K562 (cell line): Measurements from ENCODE around the gene PLXNB3. TPM values are rescaled to one million over a fixed set of nuclear protein-coding genes. Genes with fewer than 3 reads are reported as not detected.

Source experiments
- ATAC-seq: fragments of 200-7000 bp; cut with Tn5 transposase; 3 replicates; pipeline ENCODE4 v1.9.1; 2020; ENCODE audit warnings: moderate library complexity
- BruUV-seq: library from RNA; stranded (reverse); fragments of 400-500 nt; replicated peaks from 2 replicates; lab custom pipeline; 2021; lab: Mats Ljungman, UMichigan
- CTCF ChIA-PET: fragments of 300-600 bp; formaldehyde crosslinking; extraction: SDS; loops from one replicate; lab custom pipeline; 2021; ENCODE audit warnings: low intra/inter-chr PET ratio; lab: Yijun Ruan, JAX
- POLR2A ChIA-PET: fragments of 300-600, 350-650 bp; sonication (Branson Sonifier 250); formaldehyde crosslinking; extraction: SDS; loops from one replicate; lab custom pipeline; 2021; ENCODE audit warnings: antibody characterized with exemption, inconsistent platforms; lab: Yijun Ruan, JAX
- DNase-seq, 4 experiments: peaks; one replicate each; pipeline versions ENCODE4 v3.0.0 to v3.0.0-alpha.2; 2011 to 2018; ENCODE audit warnings: low spot score in 3 of 4, mixed read lengths in 3 of 4; ENCODE audit errors: extremely low read depth in 1 of 4
- FAIRE-seq: peaks from 2 replicates; lab custom pipeline; 2011; peaks lifted over from hg19 to GRCh38; lab: Jason Lieb, UNC
- H2AFZ ChIP-seq: 2 replicates; pipeline ENCODE4 v1.6.0; 2011; ENCODE audit warnings: low read depth, low read length, control low read depth, inconsistent platforms
- H3K27ac ChIP-seq: fragments of 200-600 bp; 3 replicates; pipeline ENCODE4 v1.8.0; 2011; ENCODE audit warnings: low read depth, mild to moderate bottlenecking, control low read depth, inconsistent platforms, low read length, moderate library complexity, mixed read lengths; ENCODE audit errors: extremely low read depth
- H3K27me3 ChIP-seq, 2 experiments: fragments of 300-600 bp in 1 of 2; 2 replicates in 1 of 2; 3 replicates in 1 of 2; pipeline versions ENCODE4 v1.6.0 to v1.8.0; 2011; ENCODE audit warnings: inconsistent platforms in 2 of 2, low read length in 2 of 2, mild to moderate bottlenecking in 1 of 2, mixed read lengths in 1 of 2, moderate library complexity in 1 of 2; ENCODE audit not compliant: control insufficient read depth in 2 of 2, insufficient read depth in 2 of 2
- H3K36me3 ChIP-seq: fragments of 300-600 bp; 3 replicates; pipeline ENCODE4 v1.8.0; 2011; ENCODE audit warnings: mild to moderate bottlenecking, low read length, inconsistent platforms; ENCODE audit not compliant: control insufficient read depth, insufficient read depth
- H3K4me1 ChIP-seq, 2 experiments: fragments of 200-600 bp in 1 of 2; replicated peaks in 1 of 2; 2 replicates in 1 of 2; 3 replicates in 1 of 2; pipeline versions ENCODE4 v1.5.1 to v1.8.0; 2011; ENCODE audit warnings: inconsistent platforms in 2 of 2, low read length in 2 of 2, mild to moderate bottlenecking in 1 of 2, mixed read lengths in 1 of 2, moderate library complexity in 1 of 2; ENCODE audit not compliant: control insufficient read depth in 2 of 2, insufficient read depth in 2 of 2
- H3K4me2 ChIP-seq: 2 replicates; pipeline ENCODE4 v1.6.1; 2011; ENCODE audit warnings: low read length, control low read depth, inconsistent platforms, mixed read lengths; ENCODE audit not compliant: insufficient read depth
- H3K4me3 ChIP-seq: fragments of 200-600 bp; sonication (generic), shearing (Covaris generic); 2 replicates; pipeline ENCODE4 v1.5.1; 2016; ENCODE audit warnings: control low read depth, inconsistent platforms
- H3K79me2 ChIP-seq: fragments of 200-600 bp; 3 replicates; pipeline ENCODE4 v1.8.0; 2011; ENCODE audit warnings: low read length, inconsistent platforms; ENCODE audit not compliant: control insufficient read depth, insufficient read depth
- H3K9ac ChIP-seq, 2 experiments: 2 replicates each; pipeline versions ENCODE4 v1.6.0 to v1.6.1; 2011; ENCODE audit warnings: low read depth in 2 of 2, low read length in 2 of 2, control low read depth in 1 of 2, inconsistent platforms in 1 of 2, mild to moderate bottlenecking in 1 of 2, mixed read lengths in 1 of 2; ENCODE audit not compliant: insufficient read depth in 1 of 2
- H3K9me1 ChIP-seq: one replicate; pipeline ENCODE4 v1.6.0; 2011; ENCODE audit warnings: inconsistent platforms, mild to moderate bottlenecking, low read length, moderate library complexity; ENCODE audit not compliant: control insufficient read depth, insufficient read depth
- H3K9me3 ChIP-seq: replicated peaks from 2 replicates; pipeline ENCODE4 v1.5.1; 2011; ENCODE audit warnings: low read depth, low read length, inconsistent platforms; ENCODE audit not compliant: control insufficient read depth, insufficient read depth
- H4K20me1 ChIP-seq: replicated peaks from 2 replicates; pipeline ENCODE4 v1.6.1; 2011; ENCODE audit warnings: low read length, inconsistent platforms, mixed read lengths; ENCODE audit not compliant: control insufficient read depth, insufficient read depth
- HMG20B ChIP-seq: fragments of 250-450 bp; sonication (Bioruptor Pico); IDR thresholded peaks from 2 replicates; pipeline ENCODE4 v1.5.0; 2021; ENCODE audit warnings: mild to moderate bottlenecking
- LCOR ChIP-seq: sonication (generic); formaldehyde crosslinking; IDR thresholded peaks from 2 replicates; pipeline ENCODE4 v1.8.0; 2022; ENCODE audit warnings: mild to moderate bottlenecking, missing genetic modification reagents
- LEF1 ChIP-seq: fragments of 450-650 bp; IDR thresholded peaks from 2 replicates; pipeline ENCODE4 v1.6.1; 2016; ENCODE audit warnings: mild to moderate bottlenecking
- SIX5 ChIP-seq, 2 experiments: IDR thresholded peaks; 2 replicates each; pipeline ENCODE4 v1.6.1; 2011; ENCODE audit warnings: low read length in 2 of 2, borderline replicate concordance in 1 of 2, low read depth in 1 of 2, mild to moderate bottlenecking in 1 of 2, moderate library complexity in 1 of 2; ENCODE audit not compliant: insufficient read depth in 1 of 2
- SPI1 ChIP-seq: IDR thresholded peaks from 2 replicates; pipeline ENCODE4 v1.6.1; 2011; ENCODE audit warnings: low read depth, low read length, control low read depth, borderline replicate concordance
- TCF3 ChIP-seq: sonication (generic); formaldehyde crosslinking; IDR thresholded peaks from 2 replicates; pipeline ENCODE4 v1.4.0; 2020; ENCODE audit warnings: mild to moderate bottlenecking, missing genetic modification reagents
- TCFL5 ChIP-seq: fragments of 250-450 bp; sonication (Bioruptor Pico); conservative IDR thresholded peaks from 2 replicates; pipeline ENCODE4 v1.6.1; 2021; ENCODE audit warnings: mild to moderate bottlenecking, moderate library complexity, matching md5 sums
- ZNF584 ChIP-seq: fragments of 200-800 bp; sonication (Bioruptor generic); IDR thresholded peaks from 2 replicates; pipeline ENCODE4 v1.6.1; 2016; ENCODE audit warnings: low read depth, mild to moderate bottlenecking, missing genetic modification characterization, missing compliant biosample characterization
- WGBS: fragments of 100-300 bp; shearing (Covaris generic); methylation state at CpG from one replicate; pipeline ENCODE4 v1.1.6; 2016; ENCODE audit warnings: low coverage, mixed read lengths; ENCODE audit not compliant: insufficient coverage; ENCODE audit errors: missing lambda C conversion rate; 5-methylcytosine and 5-hydroxymethylcytosine counted together
- in situ Hi-C: fragments of 300-500 bp; cut with MboI; formaldehyde crosslinking; loops from 4 replicates; pipeline ENCODE4 v1.15.0; 2018; ENCODE audit warnings: inconsistent platforms, mixed read lengths
- intact Hi-C: fragments of 100-400 bp; cut with micrococcal nuclease; formaldehyde crosslinking; loops from 2 replicates; pipeline ENCODE4 v1.14.2; 2022
- polyA plus RNA-seq, 8 experiments: library from polyadenylated mRNA; depleted of rRNA in 4 of 8; stranded (reverse) in 5 of 8; unstranded in 3 of 8; fragments of >200 nt; fragmentation: Nextera tagmentation in 2 of 8; fragmentation: Illumina TruSeq in 1 of 8; extraction: Ambion mirVana in 2 of 8; extraction: Trizol in 1 of 8; gene quantifications; 2 replicates each; pipeline versions ENCODE4 v1.2.1 to v1.2.3, GENCODE V29; 2011 to 2014; ENCODE audit warnings: inconsistent platforms in 1 of 8, missing spikeins in 1 of 8
- total RNA-seq, 7 experiments: library from RNA; depleted of rRNA in 6 of 7; stranded (reverse); fragments of >200 nt in 6 of 7; fragmentation: Illumina TruSeq in 2 of 7; extraction: Trizol in 2 of 7; gene quantifications; 2 replicates each; pipeline versions ENCODE4 v1.2.1 to v1.2.3, GENCODE V29; 2011 to 2021; ENCODE audit warnings: low replicate concordance in 1 of 7
- TF ChIP-seq, protein P1 (sequence below): fragments of 200-800 bp; sonication (Bioruptor generic); IDR thresholded peaks from 2 replicates; pipeline ENCODE4 v1.6.1; 2016; ENCODE audit warnings: missing genetic modification characterization, missing compliant biosample characterization

Gene PLXNB3
- total and polyA plus RNA-seq, 9 of the 15 experiments (the other 6 are each of a cell fraction or from before 2014, with no cell fraction given) = 0.22 to 2.0 (median 1.4) TPM; not detected in 2

DNA sequence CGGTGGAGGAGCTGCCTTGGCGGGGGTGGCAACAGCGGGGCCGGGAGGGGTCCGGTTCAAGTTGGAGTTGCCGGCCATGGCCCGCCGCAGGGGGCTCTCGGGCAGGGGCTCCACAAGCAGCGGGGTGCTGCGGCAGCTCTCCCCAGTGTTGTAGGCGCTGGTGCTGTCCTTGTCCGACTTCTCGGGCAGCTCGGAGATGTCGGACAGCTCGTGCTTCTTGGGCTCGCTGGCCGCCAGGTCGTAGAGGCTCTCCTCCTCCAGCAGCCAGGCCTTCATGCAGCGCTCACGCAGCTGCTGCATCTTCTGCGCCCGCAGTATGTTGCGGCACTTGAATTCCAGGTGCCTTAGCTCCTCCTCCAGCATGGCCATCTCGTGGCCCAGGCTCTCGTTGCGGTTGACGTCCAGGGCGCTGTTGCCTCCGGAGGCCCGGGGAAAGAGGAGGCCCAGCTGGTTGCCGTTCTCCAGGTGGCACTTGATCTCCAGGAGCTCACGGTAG lies 40.1 kb downstream of the PLXNB3 start (continued):
- TF ChIP-seq, protein P1, sequence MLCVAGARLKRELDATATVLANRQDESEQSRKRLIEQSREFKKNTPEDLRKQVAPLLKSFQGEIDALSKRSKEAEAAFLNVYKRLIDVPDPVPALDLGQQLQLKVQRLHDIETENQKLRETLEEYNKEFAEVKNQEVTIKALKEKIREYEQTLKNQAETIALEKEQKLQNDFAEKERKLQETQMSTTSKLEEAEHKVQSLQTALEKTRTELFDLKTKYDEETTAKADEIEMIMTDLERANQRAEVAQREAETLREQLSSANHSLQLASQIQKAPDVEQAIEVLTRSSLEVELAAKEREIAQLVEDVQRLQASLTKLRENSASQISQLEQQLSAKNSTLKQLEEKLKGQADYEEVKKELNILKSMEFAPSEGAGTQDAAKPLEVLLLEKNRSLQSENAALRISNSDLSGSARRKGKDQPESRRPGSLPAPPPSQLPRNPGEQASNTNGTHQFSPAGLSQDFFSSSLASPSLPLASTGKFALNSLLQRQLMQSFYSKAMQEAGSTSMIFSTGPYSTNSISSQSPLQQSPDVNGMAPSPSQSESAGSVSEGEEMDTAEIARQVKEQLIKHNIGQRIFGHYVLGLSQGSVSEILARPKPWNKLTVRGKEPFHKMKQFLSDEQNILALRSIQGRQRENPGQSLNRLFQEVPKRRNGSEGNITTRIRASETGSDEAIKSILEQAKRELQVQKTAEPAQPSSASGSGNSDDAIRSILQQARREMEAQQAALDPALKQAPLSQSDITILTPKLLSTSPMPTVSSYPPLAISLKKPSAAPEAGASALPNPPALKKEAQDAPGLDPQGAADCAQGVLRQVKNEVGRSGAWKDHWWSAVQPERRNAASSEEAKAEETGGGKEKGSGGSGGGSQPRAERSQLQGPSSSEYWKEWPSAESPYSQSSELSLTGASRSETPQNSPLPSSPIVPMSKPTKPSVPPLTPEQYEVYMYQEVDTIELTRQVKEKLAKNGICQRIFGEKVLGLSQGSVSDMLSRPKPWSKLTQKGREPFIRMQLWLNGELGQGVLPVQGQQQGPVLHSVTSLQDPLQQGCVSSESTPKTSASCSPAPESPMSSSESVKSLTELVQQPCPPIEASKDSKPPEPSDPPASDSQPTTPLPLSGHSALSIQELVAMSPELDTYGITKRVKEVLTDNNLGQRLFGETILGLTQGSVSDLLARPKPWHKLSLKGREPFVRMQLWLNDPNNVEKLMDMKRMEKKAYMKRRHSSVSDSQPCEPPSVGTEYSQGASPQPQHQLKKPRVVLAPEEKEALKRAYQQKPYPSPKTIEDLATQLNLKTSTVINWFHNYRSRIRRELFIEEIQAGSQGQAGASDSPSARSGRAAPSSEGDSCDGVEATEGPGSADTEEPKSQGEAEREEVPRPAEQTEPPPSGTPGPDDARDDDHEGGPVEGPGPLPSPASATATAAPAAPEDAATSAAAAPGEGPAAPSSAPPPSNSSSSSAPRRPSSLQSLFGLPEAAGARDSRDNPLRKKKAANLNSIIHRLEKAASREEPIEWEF = no peak
- TF ChIP-seq ZNF584 (CRISPR knock-in tag) (no peak), TCFL5 (no peak)

DNA sequence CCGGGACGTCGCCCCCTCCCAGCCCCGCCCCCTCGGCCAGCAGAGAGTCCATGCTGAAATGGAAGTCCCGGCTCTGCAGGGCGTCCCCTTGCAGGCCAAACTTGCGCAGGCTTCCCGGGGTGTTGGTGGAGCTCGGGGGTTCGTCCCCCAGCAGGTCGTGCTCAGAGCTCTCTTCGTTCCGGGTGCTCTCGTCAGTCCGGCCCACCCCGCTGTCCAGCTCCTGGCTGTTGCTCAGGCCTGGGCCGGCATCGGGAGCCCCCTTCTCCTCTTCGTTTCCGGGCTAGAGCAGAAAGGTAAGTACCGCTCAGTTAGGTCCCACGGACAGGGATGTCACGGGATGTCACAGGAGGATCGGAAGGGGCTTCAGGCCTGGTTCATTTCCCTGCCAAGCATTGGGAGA lies 40.6 kb downstream of the PLXNB3 start:
- H3K4me3 ChIP-seq = no peak overlapping the region
- no peaks in the 10 kb centered on the region for H3K9me3 ChIP-seq
- no peaks in the 10 kb centered on the region; the same call in 1 of the 2 replicates for H4K20me1 ChIP-seq
- DNase-seq = no peak
- no peak overlapping the region for H2AFZ ChIP-seq
- no peak overlapping the region for H3K4me2 ChIP-seq
- TF ChIP-seq LEF1 = no peak
- TF ChIP-seq LCOR (CRISPR knock-in tag) = no peak
- no peak for TF ChIP-seq SIX5 (IDR thresholded peaks at IDR 0.05; ENCODE audit: borderline replicate concordance in 1 of 2, insufficient read depth in 1 of 2, low read depth in 1 of 2, low read length in 2 of 2)
- no peak for TF ChIP-seq HMG20B (CRISPR knock-in tag)
- no peak for TF ChIP-seq TCF3 (CRISPR knock-in tag)
- TF ChIP-seq SPI1 = no peak
- H3K27ac ChIP-seq = no peak overlapping the region
- H3K9me1 ChIP-seq = no peaks in the 10 kb centered on the region
- H3K36me3 ChIP-seq = no peaks in the 10 kb centered on the region
- peaks cover 0 to 42% of the 10 kb centered on the region in 2 experiments; a peak in 2 of 5 replicates for H3K4me1 ChIP-seq
- ChIA-PET POLR2A (interaction anchor here (0.9 kb wide), 1 partner anchor 12 kb away, joined by 3 read pairs; no protein-coding TSS in a partner anchor), CTCF (no interaction called here)
- WGBS = 42% methylated on average over 8 of the region's 25 CpGs
- no TSS peak for BruUV-seq
- in situ Hi-C loops = no loop called here
- no peak overlapping the region for H3K9ac ChIP-seq
- intact Hi-C loops = no loop called here
- H3K79me2 ChIP-seq = no peaks in the 10 kb centered on the region
- H3K27me3 ChIP-seq = peaks cover 0 to 13% of the 10 kb centered on the region in 2 experiments; a peak in 3 of 5 replicates
- FAIRE-seq = no peak
- no peak for ATAC-seq
